HG03442 (cell line): Measurements from ENCODE around the gene ROCK1.
"Not testable (repeated sequence)": the region's sequence is repeated elsewhere in the genome, so short reads cannot be mapped to it uniquely, and the experiment has no call there.

Experiments used
- ATAC-seq: cut with Tn5 transposase; IDR thresholded peaks from one replicate; pipeline ENCODE4 v1.9.1; 2021; ENCODE audit warnings: mild to moderate bottlenecking, moderate library complexity; ENCODE audit not compliant: unreplicated experiment

Gene ROCK1

DNA sequence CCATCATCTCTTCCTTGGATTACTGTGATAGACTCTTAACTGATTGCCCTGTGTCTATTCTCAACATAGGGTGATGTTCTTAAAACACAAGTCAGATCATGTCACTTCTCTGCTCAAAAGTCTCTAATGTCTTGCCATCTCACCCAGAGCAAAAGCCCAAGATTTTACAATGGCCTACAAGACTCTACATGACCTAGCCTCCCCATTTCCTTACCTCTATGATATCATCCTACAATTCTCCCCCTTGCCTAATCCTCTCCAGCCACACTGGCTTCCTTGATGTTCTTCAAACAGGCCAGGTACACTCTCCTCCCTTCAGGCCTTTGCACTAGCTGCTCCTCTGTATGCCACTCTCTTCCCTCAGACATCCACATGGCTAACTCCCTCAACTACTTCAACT is 55.1 kb downstream of the ROCK1 start:
- ATAC-seq, result no peak

DNA sequence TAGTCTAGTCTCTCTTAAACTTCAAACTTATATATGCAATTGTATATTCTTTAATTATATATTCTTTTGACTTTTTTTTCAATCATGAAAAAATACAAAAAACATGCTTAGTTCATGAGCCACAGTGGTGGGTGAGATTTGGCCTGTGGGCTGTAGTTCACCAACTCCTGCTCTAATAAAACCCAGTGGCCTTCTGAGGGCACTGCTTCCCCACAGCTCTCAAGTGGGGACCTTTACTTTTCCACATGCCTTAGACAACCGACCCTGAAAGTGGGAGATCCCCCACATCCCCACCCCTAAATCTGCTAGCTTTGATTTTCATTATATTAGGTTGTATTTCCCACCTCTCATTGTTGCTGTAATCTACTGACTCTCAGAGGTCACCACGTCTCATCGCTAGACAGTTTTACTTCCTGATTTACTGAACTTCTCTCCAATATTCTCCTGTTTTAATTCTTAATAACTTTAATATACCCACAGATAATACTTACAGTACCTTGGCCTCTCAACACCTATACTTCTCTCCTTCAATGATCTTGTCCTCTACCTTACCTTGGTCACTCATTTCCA is 57.3 kb downstream of the ROCK1 start:
- ATAC-seq, result no peak

DNA sequence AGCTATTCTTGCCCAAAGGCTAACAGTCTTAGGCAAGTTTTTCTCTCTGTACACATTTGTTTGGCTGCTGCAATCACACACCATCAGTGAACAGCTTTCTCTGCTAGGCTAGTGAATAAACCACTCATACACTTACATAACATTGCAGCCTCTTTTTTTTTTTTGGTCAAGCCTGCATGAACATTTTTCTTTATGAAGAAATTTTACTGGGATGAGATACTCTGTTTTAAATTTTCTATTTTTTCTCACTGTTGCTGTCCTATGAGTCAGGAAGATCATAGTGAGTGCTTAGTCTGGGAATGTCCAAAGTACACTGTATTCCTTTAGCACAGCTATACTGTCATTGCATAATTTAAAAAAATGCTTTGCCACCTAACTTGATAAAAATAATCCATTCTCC is 58.5 kb downstream of the ROCK1 start:
- ATAC-seq, result no peak

DNA sequence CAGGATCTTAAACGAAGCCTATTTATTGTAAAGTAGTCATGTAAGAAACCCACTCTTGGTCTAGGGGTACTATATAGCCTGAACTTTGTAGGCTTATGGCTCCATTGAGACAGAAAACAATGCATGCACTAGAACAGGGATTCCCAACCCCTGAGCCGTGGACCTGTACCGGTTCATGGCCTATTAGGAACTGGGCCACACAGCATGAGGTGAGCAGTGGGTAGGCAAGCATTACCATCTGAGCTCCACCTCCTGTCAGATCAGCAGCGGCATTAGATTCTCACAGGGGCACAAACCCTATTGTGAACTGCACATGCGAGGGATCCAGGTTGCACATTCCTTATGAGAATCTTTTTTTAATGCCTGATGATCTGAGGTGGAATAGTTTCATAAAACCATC is 59.2 kb downstream of the ROCK1 start:
- ATAC-seq, result no peak

DNA sequence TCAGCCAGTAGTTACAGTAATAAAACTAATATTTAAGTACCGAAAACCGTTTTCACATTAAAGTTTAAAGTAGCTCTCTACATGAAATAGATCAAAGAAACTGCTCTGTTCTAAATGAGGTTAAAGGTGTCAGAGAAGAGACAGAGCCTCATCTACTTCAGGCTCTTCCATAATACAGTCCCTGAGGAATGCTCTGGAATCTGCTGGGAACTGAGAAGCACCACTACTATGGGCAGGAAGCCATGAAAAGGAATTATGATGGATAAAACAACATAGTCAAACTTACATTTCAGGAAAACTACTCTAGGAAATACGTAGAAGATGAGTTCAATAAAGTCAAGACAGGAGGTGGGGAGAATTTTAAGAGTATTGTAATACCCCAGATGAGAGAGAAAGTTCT is 60.0 kb downstream of the ROCK1 start:
- no peak for ATAC-seq

DNA sequence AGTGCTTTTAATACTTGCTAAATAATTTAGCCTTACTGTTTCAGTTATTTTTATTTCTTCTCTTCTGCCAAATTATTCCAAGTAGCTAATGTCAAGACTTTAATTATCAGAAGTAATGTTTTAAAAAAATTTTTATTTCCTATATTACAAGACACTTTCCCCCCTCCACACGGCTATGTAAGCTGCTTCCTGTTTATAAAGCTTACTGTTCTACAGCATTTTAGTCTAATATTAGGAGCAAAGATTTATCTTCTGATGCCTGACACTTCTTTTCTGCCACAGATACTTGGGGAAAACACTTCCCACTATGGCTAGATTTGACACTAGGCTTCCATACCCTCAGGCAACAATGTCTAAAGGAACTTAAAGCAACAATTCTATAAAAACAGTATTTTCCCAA is 62.3 kb downstream of the ROCK1 start:
- no peak for ATAC-seq

DNA sequence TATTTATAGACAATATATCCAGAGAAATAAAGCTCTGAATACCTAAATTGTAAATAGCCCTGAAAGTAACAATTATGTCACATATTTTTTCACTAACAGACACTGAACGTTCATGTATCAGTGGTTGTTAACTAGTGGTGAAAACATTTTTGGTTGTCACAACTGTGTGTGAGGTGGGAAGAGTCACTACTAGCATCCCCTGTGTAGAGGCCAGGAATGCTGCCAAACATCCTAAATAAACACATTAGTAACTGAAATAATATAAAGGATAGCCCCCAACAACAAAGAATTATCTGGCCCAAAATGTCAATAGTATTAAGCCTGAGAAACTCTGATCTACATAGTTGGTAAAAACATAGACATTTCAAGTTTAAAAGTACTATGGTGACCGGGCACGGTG is 64.5 kb downstream of the ROCK1 start:
- no peak for ATAC-seq

DNA sequence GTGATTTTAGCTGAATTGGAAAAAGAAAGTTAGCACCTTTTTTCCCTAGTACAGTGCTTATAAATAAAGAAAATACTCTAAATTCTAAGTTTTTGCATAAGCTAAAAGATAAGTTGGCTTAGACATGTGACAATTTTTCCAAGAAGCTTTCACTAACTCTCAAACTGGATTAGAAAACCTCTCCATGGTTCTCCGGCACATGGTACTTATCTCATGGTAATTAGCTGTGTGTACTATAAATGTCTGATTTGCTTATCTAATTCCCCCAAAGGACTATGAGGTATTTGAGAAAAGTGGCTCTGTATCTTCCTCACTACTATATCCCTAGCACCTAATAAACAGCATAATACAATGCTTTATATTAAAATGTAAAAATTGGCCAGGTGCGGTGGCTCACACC is 71.1 kb downstream of the ROCK1 start:
- ATAC-seq, result no peak

DNA sequence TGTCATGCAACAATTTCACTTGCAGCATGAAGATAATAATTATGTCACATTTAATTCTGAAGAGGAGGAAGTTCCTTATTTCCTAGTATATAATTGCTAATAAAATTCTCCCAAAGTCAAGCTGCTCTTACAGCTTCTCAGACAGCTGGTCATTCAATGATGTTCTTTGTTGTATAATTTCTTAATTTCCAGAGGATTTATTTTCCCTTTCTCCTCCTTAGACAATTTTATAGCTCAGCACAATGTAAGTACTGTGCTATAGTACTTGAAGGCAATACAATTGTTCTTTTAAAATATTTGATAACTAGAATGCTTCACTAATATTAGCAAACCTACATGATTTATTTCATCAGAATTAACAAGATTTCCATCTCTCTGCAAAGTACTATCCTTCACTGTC is 73.4 kb downstream of the ROCK1 start:
- ATAC-seq, result no peak

DNA sequence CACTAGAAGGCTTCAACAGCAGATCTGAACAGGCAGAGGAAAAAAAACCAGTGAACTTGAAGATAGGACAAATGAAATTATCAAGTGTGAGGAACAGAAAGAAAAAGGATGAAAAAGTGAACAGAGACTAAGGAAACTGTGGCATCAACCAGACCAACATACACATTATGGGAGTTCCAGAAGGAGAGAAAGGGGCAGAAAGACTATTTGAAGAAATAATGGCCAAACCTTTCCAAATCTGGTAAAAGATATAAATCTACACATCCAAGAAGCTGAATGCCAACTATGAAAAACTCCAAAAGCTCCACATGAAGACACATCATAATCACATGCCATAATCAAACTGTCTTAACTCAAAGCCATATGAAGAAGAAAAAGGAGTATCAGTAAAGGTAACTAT is 79.8 kb downstream of the ROCK1 start:
- no peak for ATAC-seq

DNA sequence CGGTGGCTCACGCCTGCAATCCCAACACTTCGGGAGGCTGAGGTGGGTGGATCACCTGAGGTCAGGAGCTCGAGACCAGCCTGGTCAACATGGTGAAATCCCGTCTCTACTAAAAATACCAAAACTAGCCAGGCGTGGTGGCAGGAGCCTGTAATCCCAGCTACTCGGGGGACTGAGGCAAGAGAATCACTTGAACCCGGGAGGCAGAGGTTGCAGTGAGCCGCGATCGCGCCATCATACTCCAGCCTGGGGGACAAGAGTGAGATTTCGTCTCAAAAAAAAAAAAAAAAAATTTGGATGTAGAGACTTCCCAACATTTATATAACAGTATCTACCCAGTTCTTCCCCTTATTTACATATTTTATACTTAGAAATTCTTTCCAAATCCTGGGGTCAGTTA is 93.4 kb downstream of the ROCK1 start:
- ATAC-seq, result not testable (repeated sequence)

DNA sequence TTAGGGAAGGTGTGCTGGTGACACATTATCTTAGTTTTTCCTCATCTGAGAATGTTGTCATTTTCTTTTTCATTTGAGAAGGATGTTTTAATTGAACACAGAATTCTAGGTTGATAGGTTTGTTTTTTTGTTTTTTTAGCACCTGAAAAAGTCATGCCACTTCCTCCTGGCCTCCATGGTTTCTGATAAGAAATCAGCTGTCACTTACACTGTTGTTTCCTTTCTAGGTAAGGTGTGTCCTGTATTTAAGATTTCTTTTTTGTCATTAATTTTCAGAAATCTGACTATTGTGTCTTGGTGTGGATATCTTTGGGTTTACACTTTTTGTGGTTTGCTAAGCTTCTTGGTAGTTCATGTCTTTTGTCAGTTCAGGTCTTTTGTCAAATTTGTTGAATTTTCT is 99.3 kb downstream of the ROCK1 start:
- no peak for ATAC-seq

DNA sequence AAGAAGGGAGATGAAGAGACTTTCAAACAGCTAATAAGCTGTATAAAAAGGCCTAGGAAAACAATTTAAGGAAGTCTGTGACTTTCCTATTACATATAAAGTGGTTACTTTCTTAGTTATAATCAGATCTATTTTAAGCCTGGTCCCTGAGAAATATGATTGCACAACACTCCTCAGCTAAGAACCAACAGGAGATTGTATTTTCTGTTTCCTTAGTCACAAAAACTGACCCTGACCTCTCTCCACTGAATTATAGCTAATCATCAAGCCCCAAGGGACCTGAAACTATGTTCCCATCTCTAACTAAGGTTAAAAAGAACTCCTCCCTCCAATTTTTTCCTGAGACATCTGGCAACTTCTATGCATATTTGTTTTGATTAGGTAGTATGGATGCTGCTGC is 106.9 kb downstream of the ROCK1 start:
- no peak for ATAC-seq

DNA sequence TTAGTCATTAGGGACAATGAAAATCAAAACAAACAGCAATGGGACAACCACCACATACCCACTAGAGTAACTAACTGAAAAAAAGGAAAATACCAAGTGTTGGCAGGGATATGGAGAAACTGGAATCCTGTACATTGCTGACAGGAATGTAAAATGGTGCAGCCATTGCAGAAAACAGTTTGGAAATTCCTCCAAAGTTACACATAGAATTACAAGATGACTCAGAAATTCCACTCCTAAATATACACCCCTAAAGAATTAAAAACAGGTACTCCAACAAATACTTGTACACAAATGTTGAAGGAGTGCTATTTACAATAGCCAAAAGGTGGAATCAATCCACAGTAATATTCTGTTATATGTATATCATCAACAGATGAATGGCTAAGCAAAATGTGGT is 110.9 kb downstream of the ROCK1 start:
- ATAC-seq, result no peak

DNA sequence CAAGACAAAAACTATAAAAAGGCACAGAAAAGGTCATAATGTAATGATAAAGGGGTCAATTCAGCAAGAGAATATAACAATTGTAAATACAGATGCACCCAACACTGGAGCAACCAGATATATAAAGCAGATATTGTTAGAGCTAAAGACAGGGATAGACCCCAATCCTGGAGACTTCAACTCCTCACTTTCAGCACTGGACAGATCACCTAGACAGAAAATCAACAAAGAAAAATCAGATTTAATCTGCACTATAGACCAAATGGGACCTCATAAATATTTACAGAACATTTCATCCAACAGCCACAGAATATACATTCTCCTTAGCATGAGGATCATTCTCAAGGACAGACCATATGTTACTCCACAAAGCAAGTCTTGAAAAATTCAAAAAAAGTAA is 114.2 kb downstream of the ROCK1 start:
- no peak for ATAC-seq

DNA sequence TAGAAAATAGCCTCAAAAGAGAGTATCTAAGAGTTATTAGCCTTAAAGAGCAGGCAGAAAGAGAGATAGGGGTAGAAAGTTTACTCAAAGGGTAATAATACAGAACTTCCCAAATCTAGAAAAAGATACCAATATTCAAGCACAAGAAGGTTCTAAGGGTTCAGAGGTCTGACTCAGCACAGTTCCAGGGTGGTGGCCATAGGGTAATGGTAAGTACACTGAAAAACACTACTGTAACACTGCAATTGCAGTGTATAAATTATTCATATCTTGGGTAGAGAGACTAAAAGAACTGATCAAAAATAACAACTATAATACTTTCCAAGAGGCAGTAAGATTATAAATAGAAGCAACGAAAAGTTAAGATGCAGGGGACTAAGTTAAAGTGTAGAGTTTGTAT is 115.2 kb downstream of the ROCK1 start:
- no peak for ATAC-seq

DNA sequence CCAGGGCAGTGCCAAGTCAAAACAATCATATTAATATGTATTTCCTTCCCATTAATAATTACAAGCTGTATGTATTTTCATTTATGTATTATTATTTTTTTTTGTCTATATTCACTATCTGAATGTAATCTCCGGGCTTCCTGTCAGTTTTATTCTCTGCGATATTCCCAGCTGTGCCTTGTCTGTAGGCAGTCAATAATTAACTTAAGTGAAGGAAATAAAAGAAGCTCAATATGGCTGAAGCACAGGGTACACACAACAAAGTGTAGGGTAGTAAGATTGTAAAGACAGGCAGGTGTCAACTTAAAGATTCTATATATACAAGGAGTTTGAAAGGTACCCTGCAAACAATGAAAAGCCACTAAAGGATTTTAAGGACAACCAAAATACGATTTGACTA is 122.9 kb downstream of the ROCK1 start:
- no peak for ATAC-seq

DNA sequence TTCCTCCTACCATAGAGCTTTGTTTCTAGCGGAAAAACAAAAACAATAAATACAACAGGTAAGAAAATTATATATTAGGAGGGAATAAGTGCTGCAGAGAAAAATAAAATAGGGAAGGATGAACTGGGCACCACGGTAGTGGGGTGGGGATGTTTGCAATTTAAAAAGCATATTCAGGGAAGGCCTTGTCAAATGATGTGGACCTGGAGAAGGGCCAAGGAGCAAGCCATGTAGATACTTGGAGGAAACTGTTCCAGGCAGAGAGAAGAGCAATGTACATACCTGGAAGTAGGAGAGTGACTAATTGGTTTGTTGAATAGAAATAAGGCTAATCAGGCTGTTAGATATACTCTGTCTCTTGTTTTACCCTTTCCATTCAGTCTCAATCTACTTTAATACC is 136.5 kb downstream of the ROCK1 start:
- ATAC-seq, result no peak

DNA sequence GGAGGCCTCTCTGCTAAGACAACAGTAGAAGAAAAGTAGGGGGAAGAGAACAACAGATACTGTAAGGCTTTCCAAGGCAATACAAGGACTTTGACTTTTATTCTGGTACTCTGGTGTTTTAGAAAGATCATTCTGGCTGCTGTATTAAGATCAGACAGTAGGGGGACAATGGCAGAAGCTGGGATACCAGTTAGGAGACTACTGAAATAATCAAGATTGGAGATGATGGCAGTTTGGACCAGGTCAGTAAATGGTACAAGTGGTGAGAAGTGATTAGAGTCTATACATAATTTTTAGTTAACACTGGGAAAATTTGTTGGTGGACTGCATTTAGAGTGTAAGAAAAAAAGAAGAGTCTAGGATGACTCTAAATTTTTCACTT is 139.7 kb downstream of the ROCK1 start:
- ATAC-seq, result peak; percentile 53

DNA sequence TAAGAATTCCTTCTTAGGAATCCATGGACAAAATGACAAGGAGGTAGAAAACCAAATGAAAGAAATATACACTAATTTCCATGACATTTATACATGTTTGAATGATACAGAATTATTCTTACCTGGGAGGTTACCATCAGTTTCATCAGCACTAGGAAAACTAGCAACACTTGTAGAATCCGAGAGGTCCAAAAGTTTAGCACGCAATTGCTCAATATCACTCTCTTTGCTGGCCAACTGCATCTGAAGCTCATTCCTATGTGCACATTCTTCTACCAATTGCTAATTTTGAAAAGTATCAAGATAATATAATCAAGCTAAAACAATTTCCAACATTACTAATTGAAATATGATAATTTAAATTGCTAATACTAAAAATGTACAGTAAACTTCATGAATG is 144.8 kb downstream of the ROCK1 start:
- no peak for ATAC-seq

DNA sequence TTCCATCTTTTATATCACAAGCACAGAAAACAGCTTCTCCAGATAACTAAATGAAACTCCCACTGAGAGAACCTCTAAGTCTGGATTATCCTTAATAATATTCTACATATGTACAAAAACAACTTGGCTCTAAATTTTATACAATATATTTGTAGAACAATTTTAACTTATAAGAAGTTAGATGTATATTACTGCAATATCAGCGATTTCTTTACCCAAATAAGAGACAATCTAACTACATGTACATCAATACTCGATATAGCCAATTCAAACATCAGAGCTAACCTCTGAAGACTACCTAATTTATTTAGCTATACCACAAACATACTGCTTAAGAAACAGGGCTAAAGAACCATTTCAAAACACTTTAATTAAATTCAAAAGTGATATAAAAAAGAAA is 148.6 kb downstream of the ROCK1 start:
- ATAC-seq, result no peak

DNA sequence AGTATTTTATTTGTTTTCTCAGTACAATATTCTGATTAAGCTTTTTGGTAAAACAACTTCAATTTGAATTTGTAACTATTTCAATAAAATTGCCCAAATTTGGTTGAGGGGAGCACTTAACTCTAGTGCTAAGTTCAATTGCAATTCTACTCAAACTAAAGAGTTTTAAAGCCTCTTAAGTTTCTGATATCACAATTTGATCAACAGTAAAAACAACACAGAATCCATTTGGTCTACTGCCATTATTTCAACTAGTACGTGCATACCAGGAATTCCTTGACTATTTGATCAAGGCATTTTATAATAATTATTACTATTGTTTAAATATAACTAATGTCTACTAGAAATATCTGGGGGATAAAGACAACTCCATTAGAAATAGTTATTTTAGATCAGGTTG is 150.9 kb downstream of the ROCK1 start:
- ATAC-seq, result no peak

DNA sequence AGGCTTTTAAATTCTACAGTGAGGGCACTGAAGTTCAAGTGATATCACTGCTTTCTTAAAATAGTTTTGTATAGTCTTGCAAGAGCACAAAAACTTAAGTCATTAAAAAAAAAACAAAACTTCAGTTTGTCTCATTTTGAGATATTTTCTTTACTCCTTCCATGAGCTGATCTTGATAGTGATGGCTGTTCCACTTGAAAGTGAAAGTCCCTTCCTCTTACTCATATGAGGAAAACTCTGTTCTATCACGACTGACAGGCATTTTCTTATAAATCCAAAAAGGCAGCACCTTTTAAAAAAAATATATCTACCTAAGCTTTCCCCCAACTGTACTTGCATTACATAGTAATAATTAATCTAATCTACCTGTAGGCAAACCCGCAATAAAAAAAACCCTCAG is 160.8 kb downstream of the ROCK1 start:
- not testable (repeated sequence) for ATAC-seq
